Common myeloid progenitor, CD34-positive (primary cell): Measurements from ENCODE around the gene ZNF83.
"Not testable (repeated sequence)": the region's sequence is repeated elsewhere in the genome, so short reads cannot be mapped to it uniquely, and the experiment has no call there.

ENCODE experiments used
- CTCF ChIA-PET: fragments of 350-600 bp; sonication (Branson Sonifier 250); formaldehyde crosslinking; loops from one replicate; lab custom pipeline; 2021; ENCODE audit warnings: antibody characterized with exemption; lab: Charles Lee
- POLR2A ChIA-PET: fragments of 350-600 bp; sonication (Branson Sonifier 250); formaldehyde crosslinking; loops from one replicate; lab custom pipeline; 2021; ENCODE audit warnings: antibody characterized with exemption; lab: Charles Lee
- DNase-seq, 3 donors: peaks; one replicate each; pipeline versions ENCODE4 v3.0.0 to v3.0.0-alpha.2; 2013
- H3K27ac ChIP-seq, 2 experiments: 1 replicate in 1 of 2; 2 replicates in 1 of 2; pipeline ENCODE4 v1.7.0; 2013; ENCODE audit warnings: inconsistent platforms in 2 of 2, low read length in 2 of 2, mild to moderate bottlenecking in 2 of 2, low read depth in 1 of 2, moderate library complexity in 1 of 2; ENCODE audit not compliant: severe bottlenecking in 2 of 2, insufficient read depth in 1 of 2, poor library complexity in 1 of 2
- H3K27me3 ChIP-seq, 5 experiments: replicated peaks in 2 of 5; 1 replicate in 3 of 5; 2 replicates in 2 of 5; pipeline versions ENCODE4 v1.6.1 to v1.7.0; 2013; ENCODE audit warnings: low read length in 4 of 5, mild to moderate bottlenecking in 2 of 5, moderate library complexity in 2 of 5, inconsistent platforms in 1 of 5; ENCODE audit not compliant: insufficient read depth in 5 of 5, control insufficient read depth in 4 of 5
- H3K36me3 ChIP-seq, 4 experiments: 1 replicate in 2 of 4; 2 replicates in 2 of 4; pipeline versions ENCODE4 v1.6.1 to v1.7.0; 2013; ENCODE audit warnings: low read length in 3 of 4, control low read depth in 1 of 4, mild to moderate bottlenecking in 1 of 4; ENCODE audit not compliant: control insufficient read depth in 4 of 4, insufficient read depth in 4 of 4
- H3K4me1 ChIP-seq, 4 experiments: 1 replicate in 3 of 4; 2 replicates in 1 of 4; pipeline versions ENCODE4 v1.6.1 to v1.7.1; 2013; ENCODE audit warnings: low read length in 3 of 4, mild to moderate bottlenecking in 3 of 4, control low read depth in 1 of 4, inconsistent platforms in 1 of 4, moderate library complexity in 1 of 4; ENCODE audit not compliant: control insufficient read depth in 4 of 4, insufficient read depth in 4 of 4; ENCODE audit errors: control extremely low read depth in 1 of 4
- H3K4me3 ChIP-seq, 7 experiments: 1 replicate in 4 of 7; 2 replicates in 3 of 7; pipeline versions ENCODE4 v1.5.1 to v1.7.0; 2013; ENCODE audit warnings: mild to moderate bottlenecking in 7 of 7, low read length in 6 of 7, moderate library complexity in 6 of 7, inconsistent platforms in 2 of 7, low read depth in 2 of 7, control low read depth in 1 of 7; ENCODE audit not compliant: insufficient read depth in 4 of 7, control insufficient read depth in 1 of 7; ENCODE audit errors: extremely low read depth in 1 of 7
- H3K9me3 ChIP-seq, 5 experiments: 1 replicate in 4 of 5; 2 replicates in 1 of 5; pipeline versions ENCODE4 v1.6.1 to v1.7.1; 2013; ENCODE audit warnings: low read length in 4 of 5, mild to moderate bottlenecking in 2 of 5, inconsistent platforms in 1 of 5, low read depth in 1 of 5, moderate library complexity in 1 of 5; ENCODE audit not compliant: control insufficient read depth in 4 of 5, insufficient read depth in 2 of 5; ENCODE audit errors: control extremely low read depth in 1 of 5
- whole genome bisulfite sequencing: methylation state at CpG from one replicate; pipeline ENCODE4 v1.1.5; 2013; ENCODE audit not compliant: insufficient coverage; 5-methylcytosine and 5-hydroxymethylcytosine counted together

ZNF83 gene

DNA sequence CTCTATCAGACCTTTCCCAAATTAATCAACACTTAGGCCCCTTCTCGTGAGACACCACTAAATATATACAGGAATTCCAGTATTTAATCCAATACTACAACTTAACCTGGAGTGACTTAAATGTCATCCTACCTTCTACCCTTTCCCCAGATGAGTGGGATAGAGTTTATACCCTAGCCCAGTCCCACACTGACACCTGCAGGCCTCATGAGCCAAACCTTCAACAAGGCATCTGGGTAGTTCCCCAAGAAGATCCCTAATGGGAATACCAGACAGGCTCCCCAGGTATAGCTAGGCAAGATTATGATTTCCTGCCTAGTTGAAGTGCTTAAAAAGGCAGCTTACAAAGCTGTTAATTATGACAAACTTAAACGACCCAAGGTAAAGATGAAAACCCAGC lies 15.9 kb downstream of the ZNF83 start:
- CTCF ChIA-PET = no interaction called here
- Histone ChIP-seq H3K36me3 (peaks cover 10 to 77% (median 54%) of the 10 kb centered on the region in 4 experiments), H3K4me3 (no peak overlapping the region), H3K27me3 (no peaks in the 10 kb centered on the region), H3K4me1 (no peaks in the 10 kb centered on the region), H3K9me3 (peaks cover 0 to 31% (median 15%) of the 10 kb centered on the region in 5 experiments), H3K27ac (no peak overlapping the region)
- 75% methylated on average over 2 of the region's 2 CpGs for WGBS
- POLR2A ChIA-PET = no interaction called here
- no peak for DNase-seq

DNA sequence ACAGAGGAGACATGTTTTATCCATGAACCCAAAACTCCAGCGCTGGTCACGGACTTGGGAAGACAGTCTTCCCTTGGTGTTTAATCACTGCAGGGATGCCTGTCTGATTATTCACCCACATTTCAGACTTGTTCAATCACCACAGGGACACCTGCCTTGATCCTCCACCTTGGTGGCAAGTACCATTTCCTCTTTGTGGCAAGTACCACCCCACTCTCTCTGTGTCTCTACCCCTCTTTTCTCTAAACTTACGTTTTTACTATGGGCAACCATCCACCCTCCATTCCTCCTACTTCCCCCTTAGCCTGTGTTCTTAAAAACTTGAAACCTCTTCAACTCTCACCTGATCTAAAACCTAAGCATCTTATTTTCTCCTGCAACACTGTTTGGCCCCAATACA lies 16.8 kb downstream of the ZNF83 start:
- WGBS = 84% methylated on average over 3 of the region's 3 CpGs
- Histone ChIP-seq H3K4me3 (no peak overlapping the region), H3K27ac (no peak overlapping the region), H3K4me1 (no peaks in the 10 kb centered on the region), H3K9me3 (peaks cover 0 to 34% (median 20%) of the 10 kb centered on the region in 5 experiments), H3K27me3 (no peaks in the 10 kb centered on the region), H3K36me3 (peaks cover 15 to 77% (median 56%) of the 10 kb centered on the region in 4 experiments)
- ChIA-PET POLR2A (no interaction called here), CTCF (no interaction called here)
- no peak for DNase-seq

DNA sequence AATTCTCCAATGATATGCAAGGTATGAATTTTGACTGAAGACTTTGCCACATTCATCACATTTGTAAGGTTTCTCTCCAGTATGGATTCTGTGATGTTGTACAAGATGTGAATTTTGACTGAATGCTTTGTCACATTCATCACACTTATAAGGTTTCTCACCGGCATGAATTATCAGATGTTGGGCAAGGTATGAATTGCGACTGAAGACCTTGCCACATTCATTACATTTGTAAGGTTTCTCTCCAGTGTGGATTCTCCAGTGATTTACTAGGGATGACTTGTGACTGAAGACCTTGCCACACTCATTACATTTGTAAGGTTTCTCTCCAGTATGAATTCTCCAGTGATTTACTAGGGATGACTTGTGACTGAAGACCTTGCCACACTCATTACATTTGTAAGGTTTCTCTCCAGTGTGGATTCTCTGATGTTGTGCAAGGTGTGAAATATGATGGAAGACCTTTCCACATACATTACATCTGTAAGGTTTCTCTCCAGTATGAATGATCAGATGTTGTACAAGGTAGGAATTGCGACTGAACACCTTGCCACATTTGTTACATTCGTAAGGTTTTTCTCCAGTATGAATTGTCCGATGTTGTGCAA lies 24.8 kb downstream of the ZNF83 start:
- DNase-seq = no peak
- 100% methylated on average over 1 of the region's 5 CpGs for WGBS
- peaks cover 10 to 78% (median 55%) of the 10 kb centered on the region in 5 experiments for H3K9me3 ChIP-seq
- no peak overlapping the region for H3K4me3 ChIP-seq
- CTCF ChIA-PET = no interaction called here
- peaks cover 35 to 61% (median 52%) of the 10 kb centered on the region in 4 experiments for H3K36me3 ChIP-seq
- H3K4me1 ChIP-seq = no peaks in the 10 kb centered on the region
- POLR2A ChIA-PET = no interaction called here
- H3K27me3 ChIP-seq = no peaks in the 10 kb centered on the region
- H3K27ac ChIP-seq = no peak overlapping the region

DNA sequence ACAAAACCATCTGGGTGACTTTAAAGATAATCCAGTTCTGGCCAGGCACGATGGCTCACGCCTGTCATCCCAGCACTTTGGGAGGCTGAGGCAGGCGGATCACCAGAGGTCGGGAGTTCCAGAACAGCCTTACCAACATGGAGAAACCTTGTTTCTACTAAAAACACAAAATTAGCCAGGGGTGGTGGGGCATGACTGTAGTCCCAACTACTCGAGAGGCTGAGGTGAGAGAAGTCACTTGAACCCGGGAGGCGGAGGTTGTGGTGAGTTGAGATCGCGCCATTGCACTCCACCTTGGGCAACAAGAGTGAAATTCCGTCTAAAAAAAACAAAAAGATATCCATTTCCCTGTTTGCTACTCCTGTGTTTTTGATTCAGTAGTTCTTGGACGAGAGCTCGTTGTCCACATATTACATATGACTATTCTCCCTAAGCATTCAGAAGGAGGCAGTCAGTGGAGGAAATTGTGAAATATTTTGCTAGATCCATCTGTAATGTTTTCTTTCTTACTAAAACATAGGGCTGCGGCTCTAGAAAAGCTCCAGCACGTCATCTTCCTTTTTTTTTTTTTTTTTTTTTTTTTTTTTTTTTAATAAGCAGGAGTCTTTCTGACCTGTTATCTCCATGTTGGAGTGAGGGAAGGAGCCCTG lies 34.5 kb downstream of the ZNF83 start:
- no peak for DNase-seq
- WGBS = 100% methylated on average over 4 of the region's 14 CpGs
- Histone ChIP-seq H3K27ac (no peak overlapping the region), H3K4me3 (no peak overlapping the region), H3K9me3 (peaks cover 0 to 36% (median 2%) of the 10 kb centered on the region in 5 experiments), H3K27me3 (no peaks in the 10 kb centered on the region), H3K36me3 (peaks cover 0 to 13% (median 7%) of the 10 kb centered on the region in 4 experiments), H3K4me1 (peaks cover 0 to 15% (median 13%) of the 10 kb centered on the region in 4 experiments)
- CTCF ChIA-PET = no interaction called here
- POLR2A ChIA-PET = no interaction called here

DNA sequence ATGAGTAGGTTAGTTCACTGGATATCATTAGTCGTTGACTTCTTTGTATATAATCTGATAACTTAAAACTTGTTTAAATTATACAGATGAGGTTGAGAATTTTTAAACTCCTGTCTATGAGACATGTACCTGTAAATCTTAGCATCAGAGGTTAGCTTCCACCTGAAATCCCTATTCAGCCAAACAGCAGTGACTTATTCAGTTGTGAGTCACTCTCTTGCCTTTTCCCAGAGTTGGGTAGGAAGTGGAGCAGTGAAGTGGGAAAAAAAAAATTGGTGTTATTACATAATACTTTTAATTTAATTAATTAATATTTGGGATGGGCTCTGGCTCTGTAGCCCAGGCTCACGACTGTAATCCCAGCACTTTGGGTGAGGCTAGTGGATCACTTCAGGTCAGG lies 35.2 kb downstream of the ZNF83 start:
- Histone ChIP-seq H3K27ac (no peak overlapping the region), H3K27me3 (no peaks in the 10 kb centered on the region), H3K4me3 (no peak overlapping the region), H3K4me1 (peaks cover 0 to 15% (median 13%) of the 10 kb centered on the region in 4 experiments), H3K9me3 (peaks cover 0 to 33% (median 2%) of the 10 kb centered on the region in 5 experiments), H3K36me3 (peaks cover 0 to 13% (median 6%) of the 10 kb centered on the region in 4 experiments)
- CTCF ChIA-PET = no interaction called here
- POLR2A ChIA-PET = no interaction called here
- no CpG with 5 or more reads among the region's 2 CpGs for WGBS
- no peak for DNase-seq

DNA sequence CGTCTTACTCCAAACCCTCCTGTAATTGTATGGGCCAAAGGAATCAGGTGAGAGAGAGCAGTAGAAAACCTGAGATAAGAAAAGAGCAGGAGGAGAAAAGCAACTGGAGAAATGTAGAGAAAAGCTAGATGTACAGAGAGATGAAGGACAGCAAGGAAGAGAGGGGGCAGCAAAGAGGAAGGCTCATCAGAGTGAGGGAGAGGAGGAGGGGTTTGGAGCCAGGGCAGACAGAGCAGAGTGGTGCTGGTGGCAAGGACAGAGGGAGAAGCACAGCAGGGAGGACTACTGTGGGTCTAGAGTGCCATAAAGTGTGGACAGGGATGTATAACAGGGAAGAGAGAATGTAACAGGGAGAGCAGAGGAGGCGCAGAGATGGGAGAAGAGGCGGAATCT lies 36.2 kb downstream of the ZNF83 start:
- peak in 1 of 3 donors; percentile 10 for DNase-seq
- 95% methylated on average over 2 of the region's 3 CpGs for WGBS
- POLR2A ChIA-PET = interaction anchor here (0.7 kb wide), 1 partner anchor 210 kb away, joined by 3 read pairs; no protein-coding TSS in a partner anchor

More for the DNA sequence above, 36.2 kb downstream of the ZNF83 start:
- H3K27ac ChIP-seq = peak overlapping the region in 1 of 2 experiments; percentile 78
- peaks cover 0 to 13% (median 6%) of the 10 kb centered on the region in 4 experiments for H3K36me3 ChIP-seq
- H3K4me3 ChIP-seq = peak overlapping the region; percentile 51 to 94 (median 86)
- H3K4me1 ChIP-seq = peaks cover 0 to 15% (median 13%) of the 10 kb centered on the region in 4 experiments
- H3K27me3 ChIP-seq, CTCF ChIA-PET: not testable (repeated sequence)
- H3K9me3 ChIP-seq = peaks cover 0 to 34% (median 6%) of the 10 kb centered on the region in 5 experiments
